K562 (cell line): ENCODE measurements around the gene LAMC1.

Experiments
- POLR2AphosphoS5 ChIP-seq: IDR thresholded peaks from 2 replicates; pipeline ENCODE4 v1.6.1; 2011; ENCODE audit warnings: mild to moderate bottlenecking, low read depth, low read length, moderate library complexity; ENCODE audit not compliant: control insufficient read depth, insufficient read depth
- RFX5 ChIP-seq: IDR thresholded peaks from 2 replicates; pipeline ENCODE4 v1.6.1; 2011; ENCODE audit warnings: low read depth, mild to moderate bottlenecking, improper control_type of control experiment, low read length
- SMARCE1 ChIP-seq: fragments of 450-650 bp; IDR thresholded peaks from 2 replicates; pipeline ENCODE4 v1.7.1; 2016; ENCODE audit warnings: mild to moderate bottlenecking

DNA sequence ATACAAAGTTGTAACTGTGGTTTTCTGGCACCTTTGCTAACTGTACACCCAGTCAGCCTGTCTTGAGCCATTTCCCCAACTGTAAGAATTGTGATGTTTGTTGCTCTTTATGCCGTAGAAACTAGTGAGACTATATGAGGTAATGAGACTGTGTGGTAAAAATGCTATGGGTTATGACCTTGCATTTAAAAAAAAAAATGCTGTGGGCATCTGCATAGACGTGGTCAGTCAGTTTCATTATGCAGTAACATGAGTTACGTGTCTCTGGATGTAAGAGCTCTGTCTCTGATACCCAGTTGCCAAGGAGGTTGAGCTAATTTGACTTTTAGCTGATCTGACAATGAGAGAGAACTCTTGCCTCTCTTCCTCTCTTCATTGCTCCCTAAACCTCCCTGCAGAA is 82.2 kb downstream of the LAMC1 start:
- TF ChIP-seq POLR2AphosphoS5: no peak
- TF ChIP-seq SMARCE1: no peak
- no peak for TF ChIP-seq RFX5
